ENCODE measurements around the gene PCBP2.

PCBP2 gene

DNA sequence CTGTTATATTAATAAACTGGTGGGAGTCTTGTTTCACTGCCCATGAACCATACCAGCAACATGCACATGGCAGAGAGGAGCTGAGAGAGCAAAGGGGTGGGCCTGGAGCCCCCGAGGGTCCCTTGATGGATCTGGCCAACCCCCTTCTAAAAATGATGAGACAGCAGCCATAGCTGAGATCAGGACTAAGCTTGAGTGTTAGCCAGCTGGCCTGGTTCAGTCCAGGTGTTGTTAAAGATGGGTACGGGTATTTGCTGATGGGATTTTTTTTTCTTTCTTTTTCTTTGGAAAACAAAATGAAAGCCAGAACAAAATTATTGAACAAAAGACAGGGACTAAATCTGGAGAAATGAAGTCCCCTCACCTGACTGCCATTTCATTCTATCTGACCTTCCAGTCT is 16.0 kb downstream of the PCBP2 start (continued):
- TF ChIP-seq ZNF8 (CRISPR knock-in tag; IDR thresholded peaks at IDR 0.05) (no peak), RARB (CRISPR knock-in tag; IDR thresholded peaks at IDR 0.05) (no peak), ZFP30 (CRISPR knock-in tag; IDR thresholded peaks at IDR 0.05) (no peak)

GRCh38 chr12:53468282-53468681 is 16.4 kb downstream of the PCBP2 start:
- no peak for ATAC-seq
- TF ChIP-seq ZNF70 (CRISPR knock-in tag; IDR thresholded peaks at IDR 0.05) (no peak), ZNF565 (CRISPR knock-in tag; conservative IDR thresholded peaks at IDR 0.05; ENCODE audit: low read depth) (no peak), ESRRG (CRISPR knock-in tag; IDR thresholded peaks at IDR 0.05) (no peak), RARB (CRISPR knock-in tag; IDR thresholded peaks at IDR 0.05) (no peak), GLIS3 (CRISPR knock-in tag; IDR thresholded peaks at IDR 0.05) (no peak), ISL1 (CRISPR knock-in tag; IDR thresholded peaks at IDR 0.05) (no peak), BACH2 (CRISPR knock-in tag; IDR thresholded peaks at IDR 0.05; ENCODE audit: borderline replicate concordance) (no peak), CREB5 (CRISPR knock-in tag; IDR thresholded peaks at IDR 0.05; ENCODE audit: low read depth) (no peak), OSR1 (CRISPR knock-in tag; IDR thresholded peaks at IDR 0.05) (no peak), PPARA (CRISPR knock-in tag; IDR thresholded peaks at IDR 0.05; ENCODE audit: borderline replicate concordance) (no peak), CSDC2 (CRISPR knock-in tag; IDR thresholded peaks at IDR 0.05) (no peak), ZNF8 (CRISPR knock-in tag; IDR thresholded peaks at IDR 0.05) (no peak), ZC3H10 (CRISPR knock-in tag; IDR thresholded peaks at IDR 0.05) (no peak), ZFP3 (CRISPR knock-in tag; IDR thresholded peaks at IDR 0.05) (no peak)
- TF ChIP-seq, protein P1, sequence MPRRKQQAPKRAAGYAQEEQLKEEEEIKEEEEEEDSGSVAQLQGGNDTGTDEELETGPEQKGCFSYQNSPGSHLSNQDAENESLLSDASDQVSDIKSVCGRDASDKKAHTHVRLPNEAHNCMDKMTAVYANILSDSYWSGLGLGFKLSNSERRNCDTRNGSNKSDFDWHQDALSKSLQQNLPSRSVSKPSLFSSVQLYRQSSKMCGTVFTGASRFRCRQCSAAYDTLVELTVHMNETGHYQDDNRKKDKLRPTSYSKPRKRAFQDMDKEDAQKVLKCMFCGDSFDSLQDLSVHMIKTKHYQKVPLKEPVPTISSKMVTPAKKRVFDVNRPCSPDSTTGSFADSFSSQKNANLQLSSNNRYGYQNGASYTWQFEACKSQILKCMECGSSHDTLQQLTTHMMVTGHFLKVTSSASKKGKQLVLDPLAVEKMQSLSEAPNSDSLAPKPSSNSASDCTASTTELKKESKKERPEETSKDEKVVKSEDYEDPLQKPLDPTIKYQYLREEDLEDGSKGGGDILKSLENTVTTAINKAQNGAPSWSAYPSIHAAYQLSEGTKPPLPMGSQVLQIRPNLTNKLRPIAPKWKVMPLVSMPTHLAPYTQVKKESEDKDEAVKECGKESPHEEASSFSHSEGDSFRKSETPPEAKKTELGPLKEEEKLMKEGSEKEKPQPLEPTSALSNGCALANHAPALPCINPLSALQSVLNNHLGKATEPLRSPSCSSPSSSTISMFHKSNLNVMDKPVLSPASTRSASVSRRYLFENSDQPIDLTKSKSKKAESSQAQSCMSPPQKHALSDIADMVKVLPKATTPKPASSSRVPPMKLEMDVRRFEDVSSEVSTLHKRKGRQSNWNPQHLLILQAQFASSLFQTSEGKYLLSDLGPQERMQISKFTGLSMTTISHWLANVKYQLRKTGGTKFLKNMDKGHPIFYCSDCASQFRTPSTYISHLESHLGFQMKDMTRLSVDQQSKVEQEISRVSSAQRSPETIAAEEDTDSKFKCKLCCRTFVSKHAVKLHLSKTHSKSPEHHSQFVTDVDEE (CRISPR knock-in tag; IDR thresholded peaks at IDR 0.05) = no peak
- TF ChIP-seq, protein P2, sequence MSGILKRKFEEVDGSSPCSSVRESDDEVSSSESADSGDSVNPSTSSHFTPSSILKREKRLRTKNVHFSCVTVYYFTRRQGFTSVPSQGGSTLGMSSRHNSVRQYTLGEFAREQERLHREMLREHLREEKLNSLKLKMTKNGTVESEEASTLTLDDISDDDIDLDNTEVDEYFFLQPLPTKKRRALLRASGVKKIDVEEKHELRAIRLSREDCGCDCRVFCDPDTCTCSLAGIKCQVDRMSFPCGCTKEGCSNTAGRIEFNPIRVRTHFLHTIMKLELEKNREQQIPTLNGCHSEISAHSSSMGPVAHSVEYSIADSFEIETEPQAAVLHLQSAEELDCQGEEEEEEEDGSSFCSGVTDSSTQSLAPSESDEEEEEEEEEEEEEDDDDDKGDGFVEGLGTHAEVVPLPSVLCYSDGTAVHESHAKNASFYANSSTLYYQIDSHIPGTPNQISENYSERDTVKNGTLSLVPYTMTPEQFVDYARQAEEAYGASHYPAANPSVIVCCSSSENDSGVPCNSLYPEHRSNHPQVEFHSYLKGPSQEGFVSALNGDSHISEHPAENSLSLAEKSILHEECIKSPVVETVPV (CRISPR knock-in tag; IDR thresholded peaks at IDR 0.05) = no peak
- TF ChIP-seq, protein P3, sequence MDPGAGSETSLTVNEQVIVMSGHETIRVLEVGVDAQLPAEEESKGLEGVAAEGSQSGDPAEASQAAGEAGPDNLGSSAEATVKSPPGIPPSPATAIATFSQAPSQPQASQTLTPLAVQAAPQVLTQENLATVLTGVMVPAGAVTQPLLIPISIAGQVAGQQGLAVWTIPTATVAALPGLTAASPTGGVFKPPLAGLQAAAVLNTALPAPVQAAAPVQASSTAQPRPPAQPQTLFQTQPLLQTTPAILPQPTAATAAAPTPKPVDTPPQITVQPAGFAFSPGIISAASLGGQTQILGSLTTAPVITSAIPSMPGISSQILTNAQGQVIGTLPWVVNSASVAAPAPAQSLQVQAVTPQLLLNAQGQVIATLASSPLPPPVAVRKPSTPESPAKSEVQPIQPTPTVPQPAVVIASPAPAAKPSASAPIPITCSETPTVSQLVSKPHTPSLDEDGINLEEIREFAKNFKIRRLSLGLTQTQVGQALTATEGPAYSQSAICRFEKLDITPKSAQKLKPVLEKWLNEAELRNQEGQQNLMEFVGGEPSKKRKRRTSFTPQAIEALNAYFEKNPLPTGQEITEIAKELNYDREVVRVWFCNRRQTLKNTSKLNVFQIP (CRISPR knock-in tag; IDR thresholded peaks at IDR 0.05; ENCODE audit: borderline replicate concordance, low read depth) = no peak
- TF ChIP-seq, protein P4, sequence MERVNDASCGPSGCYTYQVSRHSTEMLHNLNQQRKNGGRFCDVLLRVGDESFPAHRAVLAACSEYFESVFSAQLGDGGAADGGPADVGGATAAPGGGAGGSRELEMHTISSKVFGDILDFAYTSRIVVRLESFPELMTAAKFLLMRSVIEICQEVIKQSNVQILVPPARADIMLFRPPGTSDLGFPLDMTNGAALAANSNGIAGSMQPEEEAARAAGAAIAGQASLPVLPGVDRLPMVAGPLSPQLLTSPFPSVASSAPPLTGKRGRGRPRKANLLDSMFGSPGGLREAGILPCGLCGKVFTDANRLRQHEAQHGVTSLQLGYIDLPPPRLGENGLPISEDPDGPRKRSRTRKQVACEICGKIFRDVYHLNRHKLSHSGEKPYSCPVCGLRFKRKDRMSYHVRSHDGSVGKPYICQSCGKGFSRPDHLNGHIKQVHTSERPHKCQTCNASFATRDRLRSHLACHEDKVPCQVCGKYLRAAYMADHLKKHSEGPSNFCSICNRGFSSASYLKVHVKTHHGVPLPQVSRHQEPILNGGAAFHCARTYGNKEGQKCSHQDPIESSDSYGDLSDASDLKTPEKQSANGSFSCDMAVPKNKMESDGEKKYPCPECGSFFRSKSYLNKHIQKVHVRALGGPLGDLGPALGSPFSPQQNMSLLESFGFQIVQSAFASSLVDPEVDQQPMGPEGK (CRISPR knock-in tag; IDR thresholded peaks at IDR 0.05; ENCODE audit: borderline replicate concordance) = no peak

GRCh38 chr12:53472056-53472582 is 20.2 kb downstream of the PCBP2 start:
- TF ChIP-seq OSR1 (CRISPR knock-in tag; IDR thresholded peaks at IDR 0.05) (no peak), ARNTL (CRISPR knock-in tag; IDR thresholded peaks at IDR 0.05; ENCODE audit: borderline replicate concordance, low read depth) (no peak), ZFP30 (CRISPR knock-in tag; IDR thresholded peaks at IDR 0.05) (no peak)
- ATAC-seq = no peak

GRCh38 chr12:53474077-53474476 is 22.2 kb downstream of the PCBP2 start:
- no peak for TF ChIP-seq ZFP30 (CRISPR knock-in tag; IDR thresholded peaks at IDR 0.05)
- TF ChIP-seq OSR1 (CRISPR knock-in tag; IDR thresholded peaks at IDR 0.05) = no peak
- no peak for TF ChIP-seq CREB5 (CRISPR knock-in tag; IDR thresholded peaks at IDR 0.05; ENCODE audit: low read depth)
- TF ChIP-seq, protein P2 (CRISPR knock-in tag; IDR thresholded peaks at IDR 0.05) = no peak
- TF ChIP-seq ISL1 (CRISPR knock-in tag; IDR thresholded peaks at IDR 0.05) = no peak
- TF ChIP-seq ZNF70 (CRISPR knock-in tag; IDR thresholded peaks at IDR 0.05) = no peak
- no peak for TF ChIP-seq ZNF565 (CRISPR knock-in tag; conservative IDR thresholded peaks at IDR 0.05; ENCODE audit: low read depth)
- TF ChIP-seq, protein P3 (CRISPR knock-in tag; IDR thresholded peaks at IDR 0.05; ENCODE audit: borderline replicate concordance, low read depth) = no peak
- no peak for TF ChIP-seq BACH2 (CRISPR knock-in tag; IDR thresholded peaks at IDR 0.05; ENCODE audit: borderline replicate concordance)
- no peak for TF ChIP-seq PPARA (CRISPR knock-in tag; IDR thresholded peaks at IDR 0.05; ENCODE audit: borderline replicate concordance)
- TF ChIP-seq SNAI2 (CRISPR knock-in tag; IDR thresholded peaks at IDR 0.05) = no peak
- no peak for TF ChIP-seq ZFP3 (CRISPR knock-in tag; IDR thresholded peaks at IDR 0.05)
- no peak for TF ChIP-seq ZC3H10 (CRISPR knock-in tag; IDR thresholded peaks at IDR 0.05)

More at GRCh38 chr12:53474077-53474476, 22.2 kb downstream of the PCBP2 start:
- ATAC-seq = no peak
